ENCODE results near the gene LRRC8E.
A peak's percentile ranks its signal among the peaks of the same experiment; 100 is the strongest.

Gene LRRC8E

DNA sequence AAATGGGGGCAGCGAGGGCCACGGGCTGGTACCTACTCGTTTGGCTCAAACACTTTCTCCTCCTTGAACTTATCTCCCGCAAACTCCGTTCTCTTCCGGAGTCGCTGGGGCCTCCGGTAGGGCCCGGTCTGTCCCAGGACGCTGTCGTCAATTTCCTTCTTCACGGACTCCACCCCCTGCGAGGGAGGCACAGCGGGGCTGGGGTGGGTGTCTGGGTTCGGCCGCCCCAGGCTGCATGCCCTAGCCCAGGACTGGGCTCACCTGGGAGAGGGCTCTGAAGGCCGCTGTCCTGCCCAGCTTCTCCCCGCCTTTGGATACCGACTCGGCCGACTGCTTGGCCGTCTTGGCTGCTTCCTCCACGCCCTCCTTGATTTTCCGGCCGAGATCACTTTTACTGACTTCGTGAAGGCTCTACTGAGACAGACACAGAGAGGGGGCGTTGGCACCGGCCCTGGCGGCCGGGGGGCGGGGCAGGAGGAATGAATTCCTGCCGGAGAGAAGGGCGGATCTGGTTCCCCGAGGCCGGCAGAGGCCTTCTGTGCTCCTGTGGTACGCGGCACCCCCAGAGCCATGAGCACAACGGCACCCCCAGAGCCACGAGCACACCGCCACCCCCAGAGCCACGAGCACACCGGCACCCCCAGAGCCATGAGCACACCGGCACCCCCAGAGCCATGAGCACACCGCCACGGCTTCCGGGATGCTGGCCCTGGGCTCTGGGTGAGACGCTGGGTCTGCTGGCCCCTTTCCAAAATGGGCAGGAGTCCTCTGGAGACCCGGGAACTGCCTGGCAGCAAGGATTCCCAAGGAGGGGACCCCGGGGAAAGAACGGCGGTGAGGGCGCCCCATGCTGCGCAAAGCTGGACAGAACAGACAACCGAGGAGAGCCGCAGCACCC lies 45.8 kb downstream of the LRRC8E start:
- no peak for ATAC-seq

DNA sequence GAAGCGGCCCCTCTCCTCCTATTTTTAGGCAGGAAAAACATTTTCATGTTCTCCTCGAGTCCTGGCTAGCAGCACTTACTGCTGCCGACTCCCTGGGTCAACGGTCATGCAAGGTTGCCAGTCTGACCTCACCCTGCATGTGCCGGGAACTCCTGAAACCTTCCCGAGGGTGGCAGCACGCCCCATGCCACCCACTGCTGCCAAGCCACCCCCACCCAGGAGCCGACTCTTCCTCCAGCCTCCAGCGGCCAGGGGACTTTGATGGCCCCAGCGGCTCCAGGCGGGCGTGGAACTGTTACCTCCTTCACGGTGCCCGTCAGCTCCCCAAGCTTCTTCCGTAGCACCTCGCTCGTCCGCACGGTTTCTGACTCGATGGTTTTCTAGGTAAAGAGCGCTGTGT lies 46.5 kb downstream of the LRRC8E start:
- no peak for ATAC-seq

GRCh38 chr19:7940841-7941240 lies 52.5 kb downstream of the LRRC8E start:
- ATAC-seq: no peak

GRCh38 chr19:7941895-7942596 lies 53.7 kb downstream of the LRRC8E start:
- no peak for ATAC-seq

- ATAC-seq: peak; percentile 6 to 7
Measured at GRCh38 chr19:7942981-7943443, 54.7 kb downstream of the LRRC8E start.

- ATAC-seq: peak; percentile 98
Measured at GRCh38 chr19:7943444-7944176, 55.3 kb downstream of the LRRC8E start, which contains the start of gene TIMM44. Gene TIMM44 (minus strand): TSS chr19:7943666. CDS start chr19:7943651, 15 bp downstream.

- peak; percentile 40 to 51 for ATAC-seq
Measured at GRCh38 chr19:7944177-7944761, 56.0 kb downstream of the LRRC8E start.

- no peak for ATAC-seq
Measured at GRCh38 chr19:7947939-7948338, 59.6 kb downstream of the LRRC8E start.

All from activated CD4-positive, CD25-positive, alpha-beta regulatory T cell treated with anti-CD3 and anti-CD28 coated beads, Interleukin-2, amount 50 U/mL, for 24 hours (primary cell).